Measurements from ENCODE around the gene EBPL.

DNA sequence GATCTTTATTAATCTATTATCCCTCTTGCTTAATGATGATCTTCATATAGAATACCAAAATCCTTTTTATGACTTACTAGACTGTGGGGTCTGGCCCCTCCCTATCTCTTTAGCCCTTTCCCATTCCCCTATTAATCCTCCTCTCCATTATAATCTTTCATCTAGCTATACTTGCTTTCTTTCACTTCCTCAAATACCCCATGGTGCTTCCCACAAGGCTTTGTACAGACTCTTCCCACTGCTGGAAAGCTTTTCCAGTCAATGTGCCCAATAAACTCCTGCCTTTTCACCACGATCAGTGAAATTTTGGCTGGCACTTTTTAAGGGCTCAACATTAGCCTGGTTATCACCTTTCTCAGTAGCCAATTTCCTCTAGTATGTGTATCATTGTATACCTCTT, 3.2 kb upstream of the EBPL start:
- TF ChIP-seq EP300 (IDR thresholded peaks at IDR 0.05), result no peak
- TF ChIP-seq, protein P1, sequence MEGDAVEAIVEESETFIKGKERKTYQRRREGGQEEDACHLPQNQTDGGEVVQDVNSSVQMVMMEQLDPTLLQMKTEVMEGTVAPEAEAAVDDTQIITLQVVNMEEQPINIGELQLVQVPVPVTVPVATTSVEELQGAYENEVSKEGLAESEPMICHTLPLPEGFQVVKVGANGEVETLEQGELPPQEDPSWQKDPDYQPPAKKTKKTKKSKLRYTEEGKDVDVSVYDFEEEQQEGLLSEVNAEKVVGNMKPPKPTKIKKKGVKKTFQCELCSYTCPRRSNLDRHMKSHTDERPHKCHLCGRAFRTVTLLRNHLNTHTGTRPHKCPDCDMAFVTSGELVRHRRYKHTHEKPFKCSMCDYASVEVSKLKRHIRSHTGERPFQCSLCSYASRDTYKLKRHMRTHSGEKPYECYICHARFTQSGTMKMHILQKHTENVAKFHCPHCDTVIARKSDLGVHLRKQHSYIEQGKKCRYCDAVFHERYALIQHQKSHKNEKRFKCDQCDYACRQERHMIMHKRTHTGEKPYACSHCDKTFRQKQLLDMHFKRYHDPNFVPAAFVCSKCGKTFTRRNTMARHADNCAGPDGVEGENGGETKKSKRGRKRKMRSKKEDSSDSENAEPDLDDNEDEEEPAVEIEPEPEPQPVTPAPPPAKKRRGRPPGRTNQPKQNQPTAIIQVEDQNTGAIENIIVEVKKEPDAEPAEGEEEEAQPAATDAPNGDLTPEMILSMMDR (IDR thresholded peaks at IDR 0.05), result no peak
- no peak for TF ChIP-seq POLR2A (IDR thresholded peaks at IDR 0.05)
